Smooth muscle cell (in vitro differentiated cells): Measurements from ENCODE around the gene DOK7. TPM values are rescaled to one million over a fixed set of nuclear protein-coding genes. Genes with fewer than 3 reads are reported as not detected.

Experiments used
- DNase-seq: peaks from one replicate; lab custom pipeline; 2025; ENCODE audit not compliant: unreplicated experiment; lab: John Stamatoyannopoulos, UW
- H2AFZ ChIP-seq: fragments of 200-600 bp; sonication (generic); 2 replicates; pipeline ENCODE4 v1.6.0; 2016; ENCODE audit warnings: antibody characterized with exemption, low read depth, mild to moderate bottlenecking
- H3F3A ChIP-seq: fragments of 200-600 bp; sonication (generic); 2 replicates; pipeline ENCODE4 v1.6.0; 2017; ENCODE audit warnings: antibody characterized with exemption, low read depth
- H3K27ac ChIP-seq: fragments of 200-600 bp; sonication (generic); 2 replicates; pipeline ENCODE4 v1.5.1; 2016; ENCODE audit warnings: low read depth, mild to moderate bottlenecking
- H3K27me3 ChIP-seq: fragments of 200-600 bp; sonication (generic); 2 replicates; pipeline ENCODE4 v1.6.1; 2016; ENCODE audit warnings: low read depth, mild to moderate bottlenecking
- H3K36me3 ChIP-seq: fragments of 200-600 bp; sonication (generic); 2 replicates; pipeline ENCODE4 v1.5.1; 2016; ENCODE audit warnings: low read depth
- H3K4me1 ChIP-seq: fragments of 200-600 bp; sonication (generic); 2 replicates; pipeline ENCODE4 v1.5.1; 2016; ENCODE audit warnings: low read depth
- H3K4me2 ChIP-seq: fragments of 200-600 bp; sonication (generic); 2 replicates; pipeline ENCODE4 v1.6.0; 2016; ENCODE audit warnings: mild to moderate bottlenecking
- H3K4me3 ChIP-seq: fragments of 200-600 bp; sonication (generic); 2 replicates; pipeline ENCODE4 v1.5.1; 2016; ENCODE audit warnings: mild to moderate bottlenecking
- H3K79me2 ChIP-seq: fragments of 200-600 bp; sonication (generic); 2 replicates; pipeline ENCODE4 v1.6.0; 2016; ENCODE audit warnings: low read depth, mild to moderate bottlenecking
- H3K9ac ChIP-seq: fragments of 200-600 bp; sonication (generic); 2 replicates; pipeline ENCODE4 v1.6.0; 2016; ENCODE audit warnings: low read depth
- H3K9me3 ChIP-seq: fragments of 200-600 bp; sonication (generic); replicated peaks from 2 replicates; pipeline ENCODE4 v1.5.1; 2016; ENCODE audit warnings: low read depth
- H4K20me1 ChIP-seq: fragments of 200-600 bp; sonication (generic); 2 replicates; pipeline ENCODE4 v1.6.0; 2016; ENCODE audit warnings: low read depth
- CTCF ChIP-seq: fragments of 200-600 bp; sonication (generic); IDR thresholded peaks from 2 replicates; pipeline ENCODE4 v1.5.1; 2017; ENCODE audit warnings: borderline replicate concordance, mild to moderate bottlenecking, antibody characterized with exemption; ENCODE audit not compliant: insufficient read depth, poor library complexity, severe bottlenecking
- WGBS: methylation state at CpG from one replicate; pipeline ENCODE4 v1.1.7; 2016; ENCODE audit warnings: low lambda C conversion rate; 5-methylcytosine and 5-hydroxymethylcytosine counted together
- polyA plus RNA-seq: library from polyadenylated mRNA; unstranded; fragments of >200 nt; fragmentation: Nextera tagmentation; extraction: Ambion mirVana; gene quantifications from 2 replicates; pipeline ENCODE4 v1.2.1, GENCODE V29; 2016
- total RNA-seq: library from RNA; depleted of rRNA; stranded (reverse); fragments of >200 nt; gene quantifications from 2 replicates; pipeline ENCODE4 v1.2.3, GENCODE V29; 2014

The DOK7 gene
- total and polyA plus RNA-seq, 2 experiments from 2014 or later, result not detected

- H3K79me2 ChIP-seq, result peaks cover 35% of the 10 kb centered on the region
- H3K4me2 ChIP-seq, result no peak overlapping the region
- H3K9ac ChIP-seq, result no peak overlapping the region
- no peaks in the 10 kb centered on the region for H3F3A ChIP-seq
- DNase-seq, result no peak
- 93% methylated on average over 14 of the region's 14 CpGs for WGBS
- no peak for TF ChIP-seq CTCF
- no peaks in the 10 kb centered on the region for H3K27me3 ChIP-seq
- H4K20me1 ChIP-seq, result peaks cover 88% of the 10 kb centered on the region
- no peaks in the 10 kb centered on the region for H3K9me3 ChIP-seq
- H3K36me3 ChIP-seq, result no peaks in the 10 kb centered on the region
- H3K4me3 ChIP-seq, result no peak overlapping the region
- H3K4me1 ChIP-seq, result peaks cover 9% of the 10 kb centered on the region
- no peak overlapping the region for H2AFZ ChIP-seq
- H3K27ac ChIP-seq, result no peak overlapping the region
These were observed 64.2 kb downstream of the DOK7 start for GRCh38 chr4:3527101-3527913.

GRCh38 chr4:3527914-3528876 is 65.1 kb downstream of the DOK7 start:
- peaks cover 84% of the 10 kb centered on the region for H4K20me1 ChIP-seq
- H3K4me2 ChIP-seq, result no peak overlapping the region
- H3K9ac ChIP-seq, result no peak overlapping the region
- no peak overlapping the region for H3K4me3 ChIP-seq
- DNase-seq, result no peak
- H3K36me3 ChIP-seq, result no peaks in the 10 kb centered on the region
- no peaks in the 10 kb centered on the region for H3F3A ChIP-seq
- H3K27me3 ChIP-seq, result no peaks in the 10 kb centered on the region
- H3K79me2 ChIP-seq, result peaks cover 35% of the 10 kb centered on the region
- H3K9me3 ChIP-seq, result no peaks in the 10 kb centered on the region
- TF ChIP-seq CTCF, result no peak
- H3K27ac ChIP-seq, result no peak overlapping the region
- H2AFZ ChIP-seq, result no peak overlapping the region
- 96% methylated on average over 27 of the region's 27 CpGs for WGBS
- peaks cover 16% of the 10 kb centered on the region for H3K4me1 ChIP-seq

GRCh38 chr4:3529363-3529762 is 66.3 kb downstream of the DOK7 start:
- peaks cover 16% of the 10 kb centered on the region for H3K4me1 ChIP-seq
- H3K4me2 ChIP-seq, result no peak overlapping the region
- DNase-seq, result no peak
- peaks cover 35% of the 10 kb centered on the region for H3K79me2 ChIP-seq
- H2AFZ ChIP-seq, result no peak overlapping the region
- WGBS, result 95% methylated on average over 12 of the region's 12 CpGs
- no peaks in the 10 kb centered on the region for H3F3A ChIP-seq
- no peak overlapping the region for H3K4me3 ChIP-seq
- no peak overlapping the region for H3K9ac ChIP-seq
- H3K27me3 ChIP-seq, result no peaks in the 10 kb centered on the region
- no peaks in the 10 kb centered on the region for H3K36me3 ChIP-seq
- no peaks in the 10 kb centered on the region for H3K9me3 ChIP-seq
- TF ChIP-seq CTCF, result no peak
- H3K27ac ChIP-seq, result no peak overlapping the region
- peaks cover 74% of the 10 kb centered on the region for H4K20me1 ChIP-seq
